Ishikawa (cell line): ENCODE results near the gene LTA4H.

Source experiments
- CEBPB ChIP-seq: IDR thresholded peaks from 2 replicates; pipeline ENCODE4 v1.6.1; 2012
- CREB1 ChIP-seq: IDR thresholded peaks from 2 replicates; pipeline ENCODE4 v1.6.1; 2012; ENCODE audit warnings: low read depth
- EP300 ChIP-seq: IDR thresholded peaks from 2 replicates; pipeline ENCODE4 v1.6.1; 2012; ENCODE audit warnings: borderline replicate concordance
- FOXM1 ChIP-seq: IDR thresholded peaks from 2 replicates; pipeline ENCODE4 v1.6.1; 2012; ENCODE audit warnings: low read depth, borderline replicate concordance
- MAX ChIP-seq: IDR thresholded peaks from 2 replicates; pipeline ENCODE4 v1.6.1; 2012
- NFIC ChIP-seq: IDR thresholded peaks from 2 replicates; pipeline ENCODE4 v1.6.1; 2012
- RAD21 ChIP-seq: IDR thresholded peaks from 2 replicates; pipeline ENCODE4 v1.6.1; 2012; ENCODE audit warnings: low read depth
- TAF1 ChIP-seq: IDR thresholded peaks from 2 replicates; pipeline ENCODE4 v1.6.1; 2012; ENCODE audit warnings: low read depth, mild to moderate bottlenecking
- TCF12 ChIP-seq: IDR thresholded peaks from 2 replicates; pipeline ENCODE4 v1.6.1; 2012; ENCODE audit warnings: low read depth
- TEAD4 ChIP-seq: IDR thresholded peaks from 2 replicates; pipeline ENCODE4 v1.6.1; 2012
- USF1 ChIP-seq: IDR thresholded peaks from 2 replicates; pipeline ENCODE4 v1.6.1; 2012
- YY1 ChIP-seq: IDR thresholded peaks from 2 replicates; pipeline ENCODE4 v1.6.1; 2012; ENCODE audit warnings: low read depth
- ZBTB7A ChIP-seq: IDR thresholded peaks from 2 replicates; pipeline ENCODE4 v1.6.1; 2012; ENCODE audit warnings: low read depth
- TF ChIP-seq, protein P1 (sequence below): IDR thresholded peaks from 2 replicates; pipeline ENCODE4 v1.6.1; 2012; ENCODE audit warnings: low read depth, mild to moderate bottlenecking

- TF ChIP-seq YY1 (no peak), TEAD4 (no peak), TAF1 (no peak), RAD21 (no peak), EP300 (no peak), CEBPB (no peak), MAX (no peak), CREB1 (no peak), ZBTB7A (no peak), TCF12 (no peak), NFIC (no peak), USF1 (no peak), FOXM1 (no peak)
- TF ChIP-seq, protein P1, sequence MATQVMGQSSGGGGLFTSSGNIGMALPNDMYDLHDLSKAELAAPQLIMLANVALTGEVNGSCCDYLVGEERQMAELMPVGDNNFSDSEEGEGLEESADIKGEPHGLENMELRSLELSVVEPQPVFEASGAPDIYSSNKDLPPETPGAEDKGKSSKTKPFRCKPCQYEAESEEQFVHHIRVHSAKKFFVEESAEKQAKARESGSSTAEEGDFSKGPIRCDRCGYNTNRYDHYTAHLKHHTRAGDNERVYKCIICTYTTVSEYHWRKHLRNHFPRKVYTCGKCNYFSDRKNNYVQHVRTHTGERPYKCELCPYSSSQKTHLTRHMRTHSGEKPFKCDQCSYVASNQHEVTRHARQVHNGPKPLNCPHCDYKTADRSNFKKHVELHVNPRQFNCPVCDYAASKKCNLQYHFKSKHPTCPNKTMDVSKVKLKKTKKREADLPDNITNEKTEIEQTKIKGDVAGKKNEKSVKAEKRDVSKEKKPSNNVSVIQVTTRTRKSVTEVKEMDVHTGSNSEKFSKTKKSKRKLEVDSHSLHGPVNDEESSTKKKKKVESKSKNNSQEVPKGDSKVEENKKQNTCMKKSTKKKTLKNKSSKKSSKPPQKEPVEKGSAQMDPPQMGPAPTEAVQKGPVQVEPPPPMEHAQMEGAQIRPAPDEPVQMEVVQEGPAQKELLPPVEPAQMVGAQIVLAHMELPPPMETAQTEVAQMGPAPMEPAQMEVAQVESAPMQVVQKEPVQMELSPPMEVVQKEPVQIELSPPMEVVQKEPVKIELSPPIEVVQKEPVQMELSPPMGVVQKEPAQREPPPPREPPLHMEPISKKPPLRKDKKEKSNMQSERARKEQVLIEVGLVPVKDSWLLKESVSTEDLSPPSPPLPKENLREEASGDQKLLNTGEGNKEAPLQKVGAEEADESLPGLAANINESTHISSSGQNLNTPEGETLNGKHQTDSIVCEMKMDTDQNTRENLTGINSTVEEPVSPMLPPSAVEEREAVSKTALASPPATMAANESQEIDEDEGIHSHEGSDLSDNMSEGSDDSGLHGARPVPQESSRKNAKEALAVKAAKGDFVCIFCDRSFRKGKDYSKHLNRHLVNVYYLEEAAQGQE: no peak
Observed at GRCh38 chr12:95997911-95998510, 37.4 kb downstream of the LTA4H start.
